ENCODE data around the gene MYO1C.
A peak's percentile ranks its signal among the peaks of the same experiment; 100 is the strongest.
"Not testable (repeated sequence)": the region's sequence is repeated elsewhere in the genome, so short reads cannot be mapped to it uniquely, and the experiment has no call there.

MYO1C gene

GRCh38 chr17:1455291-1455796, 37.1 kb downstream of the MYO1C start:
- Histone ChIP-seq H3K27ac (ENCODE audit: low read length) (peak overlapping the region; percentile 83), H3K9me3 (ENCODE audit: control insufficient read depth in 1 of 2, low read length in 2 of 2) (no peaks in the 10 kb centered on the region), H3K4me3 (ENCODE audit: low read depth in 1 of 2, low read length in 2 of 2) (peak overlapping the region; percentile 70 to 97), H3K4me1 (ENCODE audit: control insufficient read depth in 1 of 2, insufficient read depth in 2 of 2, low read length in 2 of 2) (peaks cover 8 to 26% of the 10 kb centered on the region in 2 donors), H3K36me3 (ENCODE audit: control insufficient read depth in 1 of 2, insufficient read depth in 2 of 2, low read length in 2 of 2) (peaks cover 0 to 6% of the 10 kb centered on the region in 2 donors), H3K27me3 (ENCODE audit: low read depth, low read length) (no peaks in the 10 kb centered on the region)

GRCh38 chr17:1454541-1454940, 37.9 kb downstream of the MYO1C start:
- Histone ChIP-seq H3K4me1 (ENCODE audit: control insufficient read depth in 1 of 2, insufficient read depth in 2 of 2, low read length in 2 of 2) (peaks cover 8 to 22% of the 10 kb centered on the region in 2 donors), H3K36me3 (ENCODE audit: control insufficient read depth in 1 of 2, insufficient read depth in 2 of 2, low read length in 2 of 2) (peaks cover 0 to 6% of the 10 kb centered on the region in 2 donors), H3K4me3 (ENCODE audit: low read depth in 1 of 2, low read length in 2 of 2) (peak overlapping the region; percentile 70 to 97), H3K27me3 (ENCODE audit: low read depth, low read length) (no peaks in the 10 kb centered on the region), H3K9me3 (ENCODE audit: control insufficient read depth in 1 of 2, low read length in 2 of 2) (no peaks in the 10 kb centered on the region), H3K27ac (ENCODE audit: low read length) (peak overlapping the region; percentile 83)

- not testable (repeated sequence) for H3K36me3 ChIP-seq (ENCODE audit: control insufficient read depth in 1 of 2, insufficient read depth in 2 of 2, low read length in 2 of 2); H3K27ac ChIP-seq (ENCODE audit: low read length); H3K9me3 ChIP-seq (ENCODE audit: control insufficient read depth in 1 of 2, low read length in 2 of 2); H3K4me3 ChIP-seq (ENCODE audit: low read depth in 1 of 2, low read length in 2 of 2); H3K27me3 ChIP-seq (ENCODE audit: low read depth, low read length)
- H3K4me1 ChIP-seq (ENCODE audit: control insufficient read depth in 1 of 2, insufficient read depth in 2 of 2, low read length in 2 of 2), result peaks cover 8 to 26% of the 10 kb centered on the region in 2 donors
Measured at GRCh38 chr17:1453694-1454093, 38.8 kb downstream of the MYO1C start.

GRCh38 chr17:1452836-1453235, 39.6 kb downstream of the MYO1C start:
- Histone ChIP-seq H3K9me3 (ENCODE audit: control insufficient read depth in 1 of 2, low read length in 2 of 2) (no peaks in the 10 kb centered on the region), H3K4me1 (ENCODE audit: control insufficient read depth in 1 of 2, insufficient read depth in 2 of 2, low read length in 2 of 2) (peaks cover 8 to 26% of the 10 kb centered on the region in 2 donors), H3K27ac (ENCODE audit: low read length) (no peak overlapping the region), H3K27me3 (ENCODE audit: low read depth, low read length) (no peaks in the 10 kb centered on the region), H3K36me3 (ENCODE audit: control insufficient read depth in 1 of 2, insufficient read depth in 2 of 2, low read length in 2 of 2) (peaks cover 4 to 6% of the 10 kb centered on the region in 2 donors), H3K4me3 (ENCODE audit: low read depth in 1 of 2, low read length in 2 of 2) (no peak overlapping the region)

- H3K4me3 ChIP-seq (ENCODE audit: low read depth in 1 of 2, low read length in 2 of 2); H3K36me3 ChIP-seq (ENCODE audit: control insufficient read depth in 1 of 2, insufficient read depth in 2 of 2, low read length in 2 of 2); H3K27me3 ChIP-seq (ENCODE audit: low read depth, low read length); H3K27ac ChIP-seq (ENCODE audit: low read length); H3K9me3 ChIP-seq (ENCODE audit: control insufficient read depth in 1 of 2, low read length in 2 of 2): not testable (repeated sequence)
- peaks cover 8 to 29% of the 10 kb centered on the region in 2 donors for H3K4me1 ChIP-seq (ENCODE audit: control insufficient read depth in 1 of 2, insufficient read depth in 2 of 2, low read length in 2 of 2)
Measured at GRCh38 chr17:1450261-1450660, 42.2 kb downstream of the MYO1C start.

- Histone ChIP-seq H3K27me3 (ENCODE audit: low read depth, low read length) (no peaks in the 10 kb centered on the region), H3K36me3 (ENCODE audit: control insufficient read depth in 1 of 2, insufficient read depth in 2 of 2, low read length in 2 of 2) (peaks cover 0 to 4% of the 10 kb centered on the region in 2 donors), H3K9me3 (ENCODE audit: control insufficient read depth in 1 of 2, low read length in 2 of 2) (no peaks in the 10 kb centered on the region), H3K4me1 (ENCODE audit: control insufficient read depth in 1 of 2, insufficient read depth in 2 of 2, low read length in 2 of 2) (peaks cover 3 to 26% of the 10 kb centered on the region in 2 donors), H3K27ac (ENCODE audit: low read length) (no peak overlapping the region), H3K4me3 (ENCODE audit: low read depth in 1 of 2, low read length in 2 of 2) (no peak overlapping the region)
Measured at GRCh38 chr17:1449412-1449967, 43.0 kb downstream of the MYO1C start.

GRCh38 chr17:1447052-1447451, 45.4 kb downstream of the MYO1C start:
- no peak overlapping the region for H3K27ac ChIP-seq (ENCODE audit: low read length)
- H3K9me3 ChIP-seq (ENCODE audit: control insufficient read depth in 1 of 2, low read length in 2 of 2), result no peaks in the 10 kb centered on the region
- no peaks in the 10 kb centered on the region for H3K27me3 ChIP-seq (ENCODE audit: low read depth, low read length)
- H3K4me1 ChIP-seq (ENCODE audit: control insufficient read depth in 1 of 2, insufficient read depth in 2 of 2, low read length in 2 of 2), result peaks cover 0 to 9% of the 10 kb centered on the region in 2 donors
- H3K36me3 ChIP-seq (ENCODE audit: control insufficient read depth in 1 of 2, insufficient read depth in 2 of 2, low read length in 2 of 2), result peaks cover 0 to 4% of the 10 kb centered on the region in 2 donors
- no peak overlapping the region for H3K4me3 ChIP-seq (ENCODE audit: low read depth in 1 of 2, low read length in 2 of 2)

GRCh38 chr17:1446201-1446600, 46.3 kb downstream of the MYO1C start:
- Histone ChIP-seq H3K9me3 (ENCODE audit: control insufficient read depth in 1 of 2, low read length in 2 of 2) (no peaks in the 10 kb centered on the region), H3K27ac (ENCODE audit: low read length) (no peak overlapping the region), H3K4me3 (ENCODE audit: low read depth in 1 of 2, low read length in 2 of 2) (no peak overlapping the region), H3K36me3 (ENCODE audit: control insufficient read depth in 1 of 2, insufficient read depth in 2 of 2, low read length in 2 of 2) (peaks cover 0 to 4% of the 10 kb centered on the region in 2 donors), H3K4me1 (ENCODE audit: control insufficient read depth in 1 of 2, insufficient read depth in 2 of 2, low read length in 2 of 2) (peaks cover 0 to 9% of the 10 kb centered on the region in 2 donors), H3K27me3 (ENCODE audit: low read depth, low read length) (no peaks in the 10 kb centered on the region)

GRCh38 chr17:1445695-1446094, 46.8 kb downstream of the MYO1C start:
- not testable (repeated sequence) for H3K36me3 ChIP-seq (ENCODE audit: control insufficient read depth in 1 of 2, insufficient read depth in 2 of 2, low read length in 2 of 2); H3K4me1 ChIP-seq (ENCODE audit: control insufficient read depth in 1 of 2, insufficient read depth in 2 of 2, low read length in 2 of 2); H3K9me3 ChIP-seq (ENCODE audit: control insufficient read depth in 1 of 2, low read length in 2 of 2); H3K4me3 ChIP-seq (ENCODE audit: low read depth in 1 of 2, low read length in 2 of 2); H3K27me3 ChIP-seq (ENCODE audit: low read depth, low read length); H3K27ac ChIP-seq (ENCODE audit: low read length)

- H3K9me3 ChIP-seq (ENCODE audit: control insufficient read depth in 1 of 2, low read length in 2 of 2); H3K4me3 ChIP-seq (ENCODE audit: low read depth in 1 of 2, low read length in 2 of 2); H3K36me3 ChIP-seq (ENCODE audit: control insufficient read depth in 1 of 2, insufficient read depth in 2 of 2, low read length in 2 of 2); H3K27me3 ChIP-seq (ENCODE audit: low read depth, low read length); H3K27ac ChIP-seq (ENCODE audit: low read length): not testable (repeated sequence)
- H3K4me1 ChIP-seq (ENCODE audit: control insufficient read depth in 1 of 2, insufficient read depth in 2 of 2, low read length in 2 of 2), result peaks cover 3 to 14% of the 10 kb centered on the region in 2 donors
Measured at GRCh38 chr17:1442721-1443120, 49.8 kb downstream of the MYO1C start.

GRCh38 chr17:1442187-1442586, 50.3 kb downstream of the MYO1C start:
- Histone ChIP-seq H3K27ac (ENCODE audit: low read length) (no peak overlapping the region), H3K4me1 (ENCODE audit: control insufficient read depth in 1 of 2, insufficient read depth in 2 of 2, low read length in 2 of 2) (peaks cover 3 to 14% of the 10 kb centered on the region in 2 donors), H3K36me3 (ENCODE audit: control insufficient read depth in 1 of 2, insufficient read depth in 2 of 2, low read length in 2 of 2) (peaks cover 0 to 5% of the 10 kb centered on the region in 2 donors)

GRCh38 chr17:1440921-1441320, 51.6 kb downstream of the MYO1C start:
- Histone ChIP-seq H3K36me3 (ENCODE audit: control insufficient read depth in 1 of 2, insufficient read depth in 2 of 2, low read length in 2 of 2) (peaks cover 10 to 17% of the 10 kb centered on the region in 2 donors), H3K4me3 (ENCODE audit: low read depth in 1 of 2, low read length in 2 of 2) (no peak overlapping the region), H3K27ac (ENCODE audit: low read length) (no peak overlapping the region), H3K4me1 (ENCODE audit: control insufficient read depth in 1 of 2, insufficient read depth in 2 of 2, low read length in 2 of 2) (peaks cover 3 to 14% of the 10 kb centered on the region in 2 donors), H3K9me3 (ENCODE audit: control insufficient read depth in 1 of 2, low read length in 2 of 2) (no peaks in the 10 kb centered on the region), H3K27me3 (ENCODE audit: low read depth, low read length) (no peaks in the 10 kb centered on the region)

More at GRCh38 chr17:1442187-1442586, 50.3 kb downstream of the MYO1C start:
- H3K4me3 ChIP-seq (ENCODE audit: low read depth in 1 of 2, low read length in 2 of 2), result no peak overlapping the region
- no peaks in the 10 kb centered on the region for H3K9me3 ChIP-seq (ENCODE audit: control insufficient read depth in 1 of 2, low read length in 2 of 2)
- H3K27me3 ChIP-seq (ENCODE audit: low read depth, low read length), result no peaks in the 10 kb centered on the region
